Measurements from ENCODE around the gene PNPLA4. TPM values are rescaled to one million over a fixed set of nuclear protein-coding genes. Genes with fewer than 3 reads are reported as not detected.

The PNPLA4 gene, protein sequence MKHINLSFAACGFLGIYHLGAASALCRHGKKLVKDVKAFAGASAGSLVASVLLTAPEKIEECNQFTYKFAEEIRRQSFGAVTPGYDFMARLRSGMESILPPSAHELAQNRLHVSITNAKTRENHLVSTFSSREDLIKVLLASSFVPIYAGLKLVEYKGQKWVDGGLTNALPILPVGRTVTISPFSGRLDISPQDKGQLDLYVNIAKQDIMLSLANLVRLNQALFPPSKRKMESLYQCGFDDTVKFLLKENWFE
- not detected in 2 replicates for total RNA-seq
- polyA plus RNA-seq (2012): not detected

DNA sequence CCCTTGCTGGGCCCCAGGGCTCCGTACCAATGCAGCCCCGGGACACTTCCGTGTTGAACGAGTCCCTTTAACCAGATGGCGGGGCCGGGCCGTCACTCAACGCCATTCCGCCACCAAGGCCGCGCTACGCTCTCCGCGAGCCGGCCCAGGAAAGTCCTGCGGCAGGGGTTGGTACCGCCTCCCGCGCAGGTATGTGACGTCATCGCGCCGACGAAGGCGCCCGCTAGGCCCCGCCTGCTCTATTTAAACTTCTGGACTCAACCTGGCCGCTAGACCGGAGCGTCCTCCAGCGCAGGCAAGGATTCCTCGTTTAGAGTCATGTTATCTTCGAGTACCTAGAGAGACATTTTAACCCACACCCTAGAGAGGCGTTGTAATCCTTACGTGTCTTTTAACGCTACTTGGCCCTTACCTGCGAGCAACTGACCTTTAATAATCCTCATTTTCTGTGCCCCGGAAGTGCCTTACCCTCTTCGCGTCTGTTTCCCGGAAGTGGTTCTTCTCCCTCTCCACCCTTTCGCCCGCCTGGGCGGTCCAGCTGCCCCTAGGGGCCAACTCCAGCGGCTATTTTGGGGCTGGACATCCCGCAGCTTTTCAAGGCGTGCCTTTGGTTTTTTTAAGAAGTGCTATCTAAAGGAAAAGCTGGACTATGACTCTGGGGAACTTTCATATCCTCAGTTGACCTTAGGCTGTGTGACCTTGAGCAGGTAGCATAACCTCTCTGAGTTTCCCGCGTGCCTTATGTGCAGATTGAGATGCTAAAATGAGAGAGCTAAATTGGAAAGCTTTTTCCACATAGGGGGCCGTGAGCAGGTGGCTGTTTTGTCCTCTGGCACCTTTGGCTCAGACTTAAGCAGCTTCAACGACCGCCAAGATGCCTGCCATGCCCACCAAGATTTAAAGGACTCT is at the start of gene PNPLA4:
Gene PNPLA4, minus strand, starts transcription at position 155 of the 909 bp plus-strand sequence. CDS start 1,294 bp downstream, outside the sequence.
- DNase-seq (ENCODE audit: low read depth): no peak

DNA sequence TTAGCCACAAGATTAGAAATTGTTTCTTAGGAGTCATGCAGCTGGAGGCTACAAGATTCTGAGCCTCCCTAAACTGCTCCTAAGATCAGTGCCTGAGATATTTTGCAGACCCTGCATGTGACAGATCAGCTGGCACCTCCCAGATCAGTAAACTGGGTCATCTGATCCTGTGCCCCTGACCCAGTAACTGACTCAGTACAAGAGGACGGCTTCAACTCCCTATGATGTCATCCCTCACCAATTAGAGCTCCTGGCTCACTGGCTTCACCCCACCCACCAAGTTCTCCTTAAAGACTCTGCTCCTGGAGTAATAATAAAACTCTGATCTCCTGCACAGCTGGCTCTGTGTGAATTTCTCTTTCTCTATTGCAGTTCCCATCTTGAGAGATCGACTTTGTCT is 45.4 kb upstream of the PNPLA4 start:
- DNase-seq (ENCODE audit: low read depth): no peak

DNA sequence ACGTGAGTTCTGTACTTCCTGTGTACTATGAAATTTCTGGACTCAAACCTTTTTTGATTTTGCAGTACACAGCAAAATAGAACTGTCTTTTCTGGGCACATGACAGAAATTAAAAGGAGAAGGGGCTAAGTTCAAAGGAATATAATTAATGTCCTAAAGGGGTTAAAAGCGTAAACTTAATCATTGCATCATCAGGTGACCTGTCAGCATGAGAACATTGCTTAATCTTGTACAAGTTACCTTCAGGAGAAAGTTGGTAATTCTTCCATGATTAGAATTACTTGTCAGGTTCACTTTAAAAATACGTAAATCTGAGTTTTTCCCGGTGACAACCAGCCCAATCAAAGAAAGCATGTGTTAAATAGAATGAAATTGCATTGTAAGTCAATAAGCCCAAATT is 43.2 kb upstream of the PNPLA4 start:
- DNase-seq (ENCODE audit: low read depth): no peak

DNA sequence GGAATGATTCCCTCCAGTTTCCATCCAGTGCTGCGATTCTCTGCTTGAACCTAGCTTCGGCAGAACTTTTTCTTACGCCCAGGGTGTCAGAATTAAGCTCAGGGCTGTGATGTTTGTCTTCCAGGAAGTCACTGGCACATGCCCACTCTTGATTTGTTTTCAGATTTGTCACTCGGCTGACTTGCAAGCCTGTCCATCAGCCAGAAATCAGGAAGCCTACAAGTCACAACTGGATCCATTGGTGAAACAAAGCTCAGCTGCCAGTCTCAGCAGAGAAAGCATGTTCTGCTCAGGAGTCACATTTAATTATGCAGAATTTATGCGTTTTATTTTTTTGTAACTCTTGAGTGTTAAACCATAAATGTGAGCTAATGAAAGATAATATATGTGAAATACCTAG is 38.2 kb upstream of the PNPLA4 start:
- DNase-seq (ENCODE audit: low read depth): no peak

DNA sequence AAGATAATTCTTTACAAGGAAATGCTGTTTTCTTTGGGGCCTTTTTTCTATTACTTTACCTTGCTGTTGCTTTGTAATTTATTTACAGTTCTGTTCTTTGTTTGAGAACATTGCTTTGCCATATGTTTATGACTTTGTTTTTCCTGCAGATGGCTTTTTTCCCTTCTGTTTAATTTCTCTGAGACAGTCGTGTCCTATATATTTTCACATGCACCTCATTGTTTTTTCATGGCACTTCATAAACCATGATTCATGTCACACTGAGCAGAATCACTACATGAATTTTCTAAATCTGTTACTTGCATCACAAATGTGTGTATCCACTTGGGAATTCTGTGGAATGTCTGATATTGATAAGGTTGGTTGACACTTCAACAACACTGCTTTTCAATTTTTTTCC is 33.0 kb upstream of the PNPLA4 start:
- DNase-seq (ENCODE audit: low read depth): no peak

DNA sequence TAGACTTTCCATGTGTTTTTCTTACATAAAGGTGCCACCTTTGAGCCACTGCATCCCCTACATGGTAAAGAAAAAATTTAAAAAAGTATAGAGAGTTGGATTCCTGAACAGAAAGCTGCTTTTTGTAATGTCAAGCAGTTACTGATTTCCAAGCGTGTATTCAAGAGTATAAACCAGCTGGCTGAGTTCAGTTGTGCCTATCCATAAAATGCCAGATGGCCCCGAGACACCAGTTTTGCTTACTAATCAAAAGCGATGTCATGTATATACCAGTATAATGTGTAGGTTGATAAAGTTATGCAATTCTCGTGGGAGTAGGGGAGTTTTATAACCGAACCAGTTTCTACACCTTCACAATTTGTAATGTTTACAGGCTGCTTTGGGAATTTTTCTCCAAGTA is 26.2 kb upstream of the PNPLA4 start:
- DNase-seq (ENCODE audit: low read depth): no peak

DNA sequence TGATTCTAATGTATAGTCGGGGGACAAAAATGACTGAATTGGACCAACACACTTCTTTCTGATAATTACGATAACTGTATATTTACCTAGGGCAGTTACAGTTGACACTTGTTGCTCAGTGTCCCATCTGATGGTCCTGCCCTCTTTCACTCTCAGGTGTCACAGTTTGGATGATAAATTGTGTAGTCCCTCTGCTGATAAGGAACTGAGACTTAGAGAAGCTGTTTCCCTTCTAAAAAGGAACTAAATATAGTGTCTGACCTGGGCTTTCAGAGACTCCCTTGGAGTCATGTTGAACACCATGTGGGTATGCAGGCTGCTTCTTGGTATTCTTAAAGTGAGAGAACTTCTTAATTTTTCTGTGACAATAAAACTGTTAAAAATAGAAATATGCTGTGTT is 23.7 kb upstream of the PNPLA4 start:
- DNase-seq (ENCODE audit: low read depth): no peak

DNA sequence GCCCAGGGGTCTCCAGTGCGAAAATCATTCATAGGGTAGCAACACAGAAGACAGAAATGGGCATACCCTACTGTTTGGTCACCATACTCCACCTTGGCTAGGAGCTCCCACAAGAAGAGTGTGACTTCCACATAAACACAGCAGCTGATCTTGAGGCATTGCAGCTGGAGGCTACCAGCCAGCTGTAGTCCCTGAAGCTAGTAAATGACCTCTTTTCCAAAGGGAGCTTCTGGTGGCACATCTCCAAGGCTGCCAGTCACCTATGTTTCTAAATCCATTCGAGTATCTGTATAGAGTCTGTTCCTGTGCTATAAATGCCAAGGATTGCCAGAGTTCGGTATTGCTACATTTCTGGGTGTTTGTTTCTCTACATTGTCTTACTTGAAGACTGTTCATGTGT is 21.3 kb upstream of the PNPLA4 start:
- no peak for DNase-seq (ENCODE audit: low read depth)

DNA sequence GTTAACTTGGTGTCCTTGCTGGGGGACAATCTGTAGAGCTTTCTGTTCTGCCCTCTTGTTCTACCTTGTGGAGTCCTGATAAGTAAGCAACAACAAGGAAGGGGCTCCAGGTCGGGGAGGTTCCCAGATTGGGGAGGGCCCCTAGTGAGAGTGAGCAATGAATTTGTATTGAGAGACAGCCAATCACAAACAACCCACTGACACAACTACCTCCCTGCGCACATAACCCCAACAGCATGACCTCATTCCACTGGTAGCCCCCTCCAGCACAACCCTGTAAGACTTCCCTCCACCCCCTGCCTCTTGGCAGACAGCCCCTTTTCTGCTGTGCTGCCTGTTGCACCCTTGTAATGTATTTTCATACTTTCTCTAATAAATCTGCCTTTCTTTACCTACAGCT is 19.7 kb upstream of the PNPLA4 start:
- no peak for DNase-seq (ENCODE audit: low read depth)

DNA sequence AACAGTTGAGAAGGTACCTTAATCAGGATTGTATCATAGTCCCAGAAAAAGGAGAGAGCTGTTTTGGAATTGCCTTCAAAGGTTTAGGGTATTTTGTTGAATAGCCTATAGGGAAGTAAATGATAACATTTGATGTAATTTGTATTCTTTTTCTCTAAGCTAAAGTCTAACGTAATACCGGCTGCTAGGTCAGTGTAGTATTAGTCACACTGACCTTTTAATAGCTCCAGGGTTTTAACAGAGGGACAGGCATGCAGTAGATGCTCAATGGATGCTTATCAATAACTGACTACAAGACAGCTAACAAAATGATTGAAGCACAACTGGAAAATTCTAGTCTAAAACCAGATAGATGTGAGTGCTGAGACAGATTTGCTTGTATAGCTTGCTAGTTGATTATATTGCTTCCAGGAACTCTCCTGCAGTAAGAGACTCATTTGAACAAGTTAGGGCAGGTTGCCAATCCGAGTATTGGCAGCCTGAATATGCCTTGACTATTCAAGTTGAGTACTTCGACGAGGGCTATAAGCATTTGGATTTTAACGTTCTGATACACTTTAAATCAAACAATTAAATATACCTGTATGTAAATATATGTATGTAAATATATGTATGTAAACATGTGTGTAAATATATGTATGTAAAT is 16.5 kb upstream of the PNPLA4 start:
- DNase-seq (ENCODE audit: low read depth): no peak

DNA sequence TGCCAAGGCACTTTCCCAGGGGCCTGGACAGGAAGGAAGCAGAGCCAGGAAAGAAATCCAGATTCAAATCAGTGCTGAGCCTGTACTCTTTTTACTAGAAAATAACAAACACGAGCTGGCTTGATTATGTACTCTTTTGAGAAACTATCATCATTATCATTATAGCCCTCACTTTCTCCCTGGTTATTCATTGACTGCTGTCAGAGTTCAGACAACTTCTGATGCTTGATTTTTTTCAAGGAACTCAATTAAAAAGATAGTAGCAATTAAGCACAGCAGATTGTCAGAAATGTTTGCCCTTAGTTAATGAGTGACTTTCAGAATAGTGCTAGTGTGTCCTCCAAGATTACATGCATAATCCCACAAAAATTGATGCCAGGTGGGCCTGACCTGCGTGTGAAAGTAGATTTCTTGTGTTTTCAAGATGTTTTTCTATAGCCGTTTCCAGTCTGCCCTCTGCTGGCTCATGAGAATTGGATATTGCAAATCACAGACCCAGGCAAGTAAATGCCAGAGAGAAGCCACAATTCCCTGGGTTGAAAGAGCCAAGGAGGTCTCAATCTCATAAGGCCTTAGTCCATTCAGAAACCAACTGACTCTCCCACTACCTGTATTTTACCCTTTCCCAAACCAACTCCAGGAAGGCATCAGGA is 14.3 kb upstream of the PNPLA4 start:
- no peak for DNase-seq (ENCODE audit: low read depth)

DNA sequence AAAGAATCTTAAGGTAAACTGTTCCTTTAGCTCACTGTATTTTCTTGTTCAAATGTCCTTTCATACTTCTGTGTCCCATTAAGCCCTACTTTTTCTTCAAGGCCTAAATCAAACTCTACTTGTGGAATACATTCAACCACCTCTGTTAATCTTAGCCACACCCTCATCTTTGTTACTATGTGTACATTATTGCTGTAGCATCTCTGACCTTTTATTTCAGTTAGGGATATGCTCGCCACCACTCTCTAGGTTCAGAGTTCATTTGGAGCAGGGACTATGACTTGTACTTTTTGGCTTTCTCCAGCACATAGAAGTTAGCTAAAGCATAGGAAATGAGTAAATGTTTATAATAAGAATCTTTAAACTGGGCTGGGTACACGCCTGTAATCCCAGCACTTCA is 6.8 kb upstream of the PNPLA4 start:
- no peak for DNase-seq (ENCODE audit: low read depth)

DNA sequence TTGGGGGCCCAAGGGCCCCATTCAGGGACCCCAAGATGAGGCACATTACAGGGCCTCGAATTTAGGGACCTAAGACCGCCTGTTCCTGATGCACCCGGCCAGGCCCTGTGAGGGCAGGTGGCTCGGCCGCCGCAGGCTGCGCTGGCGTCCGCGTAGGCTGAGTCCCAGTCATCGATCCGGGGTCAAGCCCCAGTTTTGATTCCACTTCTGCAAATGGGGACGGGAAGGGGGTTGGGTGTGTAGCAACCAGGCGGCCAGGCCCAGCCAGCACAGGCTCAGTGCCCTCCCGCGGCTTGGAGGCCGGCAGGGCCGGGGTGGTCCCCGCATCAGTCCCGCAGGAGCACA is 327 bp downstream of the PNPLA4 start:
- no peak for DNase-seq (ENCODE audit: low read depth)

DNA sequence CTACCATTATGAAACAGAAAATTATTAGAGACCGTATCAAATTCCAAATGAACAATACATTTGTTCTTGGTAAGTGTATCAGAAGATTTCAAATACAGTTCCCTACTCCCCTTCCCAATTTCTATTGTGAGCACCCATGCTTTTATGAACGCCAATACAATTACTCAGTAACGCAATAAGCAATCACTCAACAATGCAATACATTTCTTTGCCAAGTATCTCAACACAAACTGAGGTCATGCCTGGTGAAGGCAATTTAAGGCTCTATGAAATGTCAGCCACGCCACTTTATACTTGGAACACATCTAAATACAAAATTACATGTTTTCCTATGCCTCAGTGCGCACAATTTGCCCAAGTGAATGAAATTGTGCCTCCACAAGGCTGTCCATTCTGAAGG is 712 bp downstream of the PNPLA4 start:
- no peak for DNase-seq (ENCODE audit: low read depth)

DNA sequence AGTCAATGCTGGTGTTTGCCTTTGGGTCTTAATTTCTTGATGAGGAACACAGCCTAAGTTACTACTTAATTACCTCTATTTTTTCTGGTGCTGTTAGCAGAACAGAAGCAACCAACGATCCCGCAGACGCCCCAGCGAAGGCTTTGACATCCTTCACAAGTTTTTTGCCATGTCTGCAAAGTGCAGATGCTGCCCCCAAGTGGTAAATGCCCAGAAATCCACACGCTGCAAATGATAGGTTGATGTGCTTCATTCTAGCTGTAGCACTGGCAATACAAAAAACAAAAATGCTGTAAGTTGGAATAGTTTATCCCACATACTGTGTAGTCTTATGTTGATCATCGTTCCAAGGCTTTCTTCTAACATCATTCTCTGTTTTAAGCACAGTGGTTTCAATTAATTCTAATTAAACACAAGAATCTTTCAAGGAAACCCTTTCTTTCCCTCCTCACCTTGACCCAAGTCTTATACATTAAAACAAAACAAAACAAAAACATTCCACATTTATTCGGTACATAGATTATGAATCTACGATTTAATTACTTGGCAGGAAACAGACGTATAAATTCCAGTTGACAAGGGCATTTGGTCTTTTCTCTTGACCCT is 1.2 kb downstream of the PNPLA4 start:
- peak; percentile 4 for DNase-seq (ENCODE audit: low read depth)

DNA sequence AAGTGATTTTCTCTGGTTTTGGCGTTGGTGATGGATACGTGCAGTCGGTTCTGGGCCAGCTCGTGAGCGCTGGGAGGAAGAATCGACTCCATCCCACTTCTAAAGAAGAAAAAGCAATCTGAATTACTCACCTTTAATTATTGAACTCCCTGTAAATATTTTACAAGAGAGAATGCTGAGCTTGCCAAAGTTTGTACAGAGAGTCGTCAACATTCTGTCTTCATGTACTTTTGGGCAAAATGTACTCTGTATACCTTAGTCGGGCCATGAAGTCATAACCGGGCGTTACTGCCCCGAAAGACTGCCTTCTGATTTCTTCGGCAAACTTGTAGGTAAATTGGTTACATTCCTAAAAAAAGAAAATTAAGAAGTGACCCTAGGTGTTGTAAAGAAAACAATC is 5.5 kb downstream of the PNPLA4 start:
- no peak for DNase-seq (ENCODE audit: low read depth)

DNA sequence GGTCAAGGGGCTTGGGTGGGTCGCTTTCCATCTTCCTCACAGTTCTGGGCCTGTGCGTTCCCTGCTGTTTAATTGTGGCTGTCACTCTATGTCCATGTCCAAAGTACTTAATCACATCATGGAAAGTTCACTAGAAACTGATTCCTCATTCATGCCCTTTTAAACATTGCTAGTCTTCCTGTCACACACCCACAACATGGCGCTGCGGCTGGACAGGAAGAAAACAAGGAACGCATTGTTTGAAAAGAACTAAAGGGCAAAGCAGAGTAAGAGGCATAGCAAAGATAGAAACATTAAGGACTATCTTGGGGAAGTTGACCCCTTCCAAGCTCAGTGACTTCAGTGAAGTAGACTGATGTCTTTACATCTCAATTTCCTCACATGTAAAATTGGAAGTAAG is 18.4 kb downstream of the PNPLA4 start:
- DNase-seq (ENCODE audit: low read depth): no peak

DNA sequence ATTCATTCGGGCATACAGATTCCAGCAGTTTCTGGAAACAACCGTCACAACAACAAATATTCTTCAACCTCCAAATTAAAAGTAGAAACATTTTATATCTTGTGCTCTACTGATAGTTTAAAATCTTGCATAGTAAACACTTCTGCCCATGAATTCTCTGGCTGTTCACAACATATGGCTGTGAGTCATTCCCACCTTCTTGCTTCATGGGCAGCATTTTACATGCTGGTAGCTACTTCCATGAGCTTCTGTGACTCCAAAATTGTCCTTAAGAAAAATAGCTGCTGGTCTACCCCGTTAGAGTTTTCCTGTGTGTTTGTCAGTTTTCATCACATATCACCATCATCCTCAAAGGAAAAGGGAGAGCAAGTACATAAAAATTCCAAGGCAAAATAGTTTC is 22.7 kb downstream of the PNPLA4 start:
- no peak for DNase-seq (ENCODE audit: low read depth)

DNA sequence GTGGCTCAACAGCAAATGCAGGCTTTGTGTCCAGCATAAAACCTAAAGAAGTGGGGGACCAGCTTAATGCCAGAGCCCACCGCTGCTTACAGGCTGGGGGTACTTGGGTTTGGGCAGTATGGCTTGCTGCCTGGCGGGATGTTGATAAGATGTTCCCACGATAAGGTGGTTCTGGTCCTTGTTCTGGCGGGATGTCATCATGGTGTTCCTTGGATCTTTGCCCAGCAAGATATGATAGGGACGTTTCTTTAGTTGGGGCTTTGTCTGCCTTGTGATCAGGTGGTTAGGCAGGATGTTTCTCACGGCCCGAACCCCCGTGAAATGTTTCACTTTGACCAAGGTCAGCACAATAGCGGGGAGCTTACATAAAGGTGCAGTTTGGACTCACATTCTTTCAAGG is 35.3 kb downstream of the PNPLA4 start:
- DNase-seq (ENCODE audit: low read depth): no peak

DNA sequence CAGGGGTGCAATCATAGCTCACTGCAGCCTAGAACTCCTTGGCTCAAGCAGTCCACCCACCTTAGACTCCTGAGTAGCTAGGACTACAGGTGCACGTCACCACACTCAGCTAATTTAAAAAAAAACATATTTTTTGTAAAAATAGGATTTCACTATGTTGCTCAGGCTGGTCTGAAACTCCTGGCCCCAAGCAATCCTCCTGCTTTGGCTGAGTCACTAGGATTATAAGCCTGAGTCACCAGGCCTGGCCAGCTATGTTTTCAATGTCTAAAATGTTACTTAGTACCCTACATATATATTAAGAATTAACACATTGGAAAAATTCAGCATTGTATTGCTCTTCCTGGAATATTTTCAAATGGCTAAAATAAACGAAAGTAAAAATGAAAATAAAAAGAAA is 37.5 kb downstream of the PNPLA4 start:
- DNase-seq (ENCODE audit: low read depth): no peak

DNA sequence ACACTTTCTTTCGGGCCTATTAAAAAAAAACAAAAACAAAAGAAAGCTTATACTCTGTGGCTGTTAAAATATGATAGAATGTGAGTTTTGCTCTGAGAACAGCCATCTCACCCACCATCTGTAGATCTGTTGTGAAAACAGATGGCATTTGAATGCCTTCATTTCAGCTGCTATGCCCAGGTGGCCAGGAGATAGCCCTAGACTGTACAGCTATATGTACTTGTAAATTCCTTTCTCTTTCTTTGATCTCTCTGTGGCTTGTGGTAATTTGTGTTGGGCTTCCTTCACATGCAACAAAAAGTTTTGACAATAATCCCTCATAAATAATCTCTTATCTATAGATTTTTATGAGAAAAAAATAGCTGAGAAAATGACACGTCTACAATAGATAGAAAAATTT is 38.1 kb downstream of the PNPLA4 start:
- DNase-seq (ENCODE audit: low read depth): no peak

All from myocyte (in vitro differentiated cells).